Subcutaneous abdominal adipose tissue (tissue), 5 donors: ENCODE results near the gene PDE3B.
"Not testable (repeated sequence)": the region's sequence is repeated elsewhere in the genome, so short reads cannot be mapped to it uniquely, and the experiment has no call there.

Experiments
- H3K27ac ChIP-seq: one replicate; pipeline ENCODE4 v1.7.0; 2013; ENCODE audit warnings: low read depth, mild to moderate bottlenecking, inconsistent platforms, low read length, moderate library complexity
- H3K27me3 ChIP-seq, 5 donors: one replicate each; pipeline ENCODE4 v1.7.0; 2013; ENCODE audit warnings: low read length in 5 of 5, inconsistent platforms in 1 of 5; ENCODE audit not compliant: control insufficient read depth in 5 of 5, insufficient read depth in 4 of 5
- H3K36me3 ChIP-seq, 5 donors: one replicate each; pipeline ENCODE4 v1.7.0; 2013; ENCODE audit warnings: low read length in 5 of 5; ENCODE audit not compliant: control insufficient read depth in 5 of 5, insufficient read depth in 5 of 5
- H3K4me1 ChIP-seq, 5 donors: one replicate each; pipeline ENCODE4 v1.7.0; 2013; ENCODE audit warnings: low read length in 5 of 5, mild to moderate bottlenecking in 3 of 5, moderate library complexity in 1 of 5; ENCODE audit not compliant: control insufficient read depth in 5 of 5, insufficient read depth in 5 of 5
- H3K4me3 ChIP-seq, 5 donors: one replicate each; pipeline ENCODE4 v1.7.0; 2013; ENCODE audit warnings: low read length in 5 of 5, low read depth in 1 of 5
- H3K9ac ChIP-seq, 5 donors: one replicate each; pipeline ENCODE4 v1.7.0; 2013; ENCODE audit warnings: low read length in 5 of 5, mild to moderate bottlenecking in 4 of 5, moderate library complexity in 3 of 5
- H3K9me3 ChIP-seq, 5 donors: one replicate each; pipeline ENCODE4 v1.7.0; 2013; ENCODE audit warnings: low read length in 5 of 5; ENCODE audit not compliant: control insufficient read depth in 5 of 5
- donor health status: healthy.
- donor health status: healthy.
- donor health status: healthy.
- donor health status: healthy.
- donor health status: healthy.

The PDE3B gene

DNA sequence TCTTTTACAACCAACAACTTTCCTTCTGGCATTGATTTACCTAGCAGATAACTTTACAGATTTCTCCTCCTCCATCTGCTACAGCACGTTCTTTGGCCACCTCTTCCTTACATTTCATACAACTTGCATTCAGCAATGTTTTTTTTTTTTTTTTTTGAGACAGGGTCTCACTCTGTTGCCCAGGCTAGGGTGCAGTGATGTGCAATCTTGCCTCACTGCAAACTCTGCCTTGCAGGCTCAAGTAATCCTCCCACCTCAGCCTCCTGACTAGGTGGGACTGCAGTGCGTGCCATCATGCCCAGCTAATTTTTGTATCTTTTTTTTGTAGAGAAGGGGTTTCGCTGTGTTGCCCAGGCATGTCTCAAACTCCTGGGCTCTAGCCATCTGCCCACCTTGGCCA lies 6.5 kb downstream of the PDE3B start:
- Histone ChIP-seq H3K4me3 (no peak overlapping the region), H3K9ac (peak overlapping the region in 1 of 5 donors; percentile 91), H3K27ac (peak overlapping the region; percentile 90), H3K27me3 (no peaks in the 10 kb centered on the region), H3K4me1 (peaks cover 0 to 26% (median 8%) of the 10 kb centered on the region in 5 donors), H3K9me3 (peaks cover 0 to 4% (median 0%) of the 10 kb centered on the region in 5 donors), H3K36me3 (peaks cover 0 to 8% (median 3%) of the 10 kb centered on the region in 5 donors)

DNA sequence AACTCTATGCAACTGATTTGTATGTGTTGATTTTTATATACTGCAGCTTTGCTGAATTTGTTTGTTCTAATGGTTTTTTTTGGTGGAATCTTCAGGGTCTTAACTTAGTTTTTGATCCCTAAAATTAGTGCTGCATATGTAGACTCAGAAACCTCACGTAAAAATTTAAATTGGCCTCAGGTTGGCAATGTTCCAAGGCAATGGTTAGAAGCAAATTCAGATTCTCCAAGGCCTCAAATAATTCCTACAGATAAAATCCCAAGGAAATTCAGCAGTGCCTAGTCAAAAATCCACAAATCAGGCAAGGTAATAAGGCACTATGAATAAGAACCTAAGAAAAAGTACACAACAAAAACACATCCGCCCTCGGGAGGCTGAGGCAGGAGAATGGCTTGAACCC lies 9.5 kb downstream of the PDE3B start:
- Histone ChIP-seq H3K9ac (no peak overlapping the region), H3K36me3 (peaks cover 0 to 8% (median 3%) of the 10 kb centered on the region in 5 donors), H3K4me1 (peaks cover 0 to 32% (median 4%) of the 10 kb centered on the region in 5 donors), H3K9me3 (peaks cover 0 to 4% (median 0%) of the 10 kb centered on the region in 5 donors), H3K27ac (no peak overlapping the region), H3K27me3 (no peaks in the 10 kb centered on the region), H3K4me3 (no peak overlapping the region)

DNA sequence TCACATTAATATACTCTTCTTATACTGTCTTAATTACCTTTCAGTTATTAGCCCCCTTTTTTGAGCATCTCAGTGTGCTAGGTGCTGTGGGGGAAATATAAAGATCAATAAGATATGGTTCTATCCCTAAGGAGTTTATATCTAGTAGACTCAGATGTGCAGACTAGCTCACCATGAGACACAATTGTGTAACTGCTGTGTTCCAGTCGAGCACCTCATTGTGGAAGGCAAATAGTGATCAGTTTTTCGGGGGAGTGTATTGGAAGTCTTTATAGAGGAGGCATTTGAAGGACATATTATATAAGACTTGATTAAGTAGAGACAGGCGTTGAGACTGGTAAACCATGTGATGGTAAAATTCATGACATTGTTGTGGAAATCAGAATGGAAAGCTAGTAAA lies 11.8 kb downstream of the PDE3B start:
- peaks cover 0 to 19% (median 0%) of the 10 kb centered on the region in 5 donors for H3K4me1 ChIP-seq

DNA sequence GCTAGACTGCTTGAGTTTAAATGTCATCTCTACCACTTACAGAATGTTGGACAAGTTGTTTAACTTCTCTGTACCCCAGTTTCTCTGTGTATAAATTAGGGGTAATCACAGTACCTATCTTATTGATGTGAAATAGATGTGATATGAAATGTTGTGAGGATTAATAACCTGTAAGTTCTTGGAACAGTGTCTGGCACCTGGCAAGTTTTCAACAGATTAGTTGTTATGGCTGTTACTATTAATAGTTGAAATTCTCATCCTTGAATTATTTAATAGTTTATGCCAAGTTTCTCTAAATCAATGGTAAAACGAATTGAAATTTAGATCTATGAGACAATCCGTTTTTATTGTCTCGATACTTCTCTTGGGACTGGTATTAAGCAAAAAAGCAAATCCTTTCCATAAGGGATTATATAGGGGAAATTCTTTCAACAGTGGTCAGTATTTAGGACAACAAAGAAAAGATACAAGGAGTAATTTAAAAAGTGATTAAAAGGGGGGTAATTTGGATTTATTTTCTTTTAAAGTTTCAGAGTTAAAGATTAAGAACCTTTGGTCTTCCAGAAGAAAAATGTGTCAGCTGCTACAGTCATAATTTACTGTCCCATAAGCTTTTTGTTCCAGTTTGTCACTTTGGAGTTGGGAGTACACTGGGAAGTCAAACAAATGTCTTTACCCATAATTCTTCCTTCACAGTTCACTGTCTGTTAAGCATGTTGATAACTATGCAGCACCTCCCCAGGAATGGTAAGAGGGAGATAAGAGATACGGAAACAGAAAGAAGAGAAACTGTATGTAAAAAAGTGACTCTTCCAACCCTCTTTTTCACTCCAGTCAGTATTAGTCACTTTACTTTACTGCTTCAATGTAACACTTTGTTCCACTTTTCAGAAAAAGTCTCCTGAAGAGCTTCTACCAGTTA lies 13.2 kb downstream of the PDE3B start:
- H3K4me3 ChIP-seq: no peak overlapping the region
- H3K9me3 ChIP-seq: no peaks in the 10 kb centered on the region
- peaks cover 0 to 5% (median 2%) of the 10 kb centered on the region in 5 donors for H3K36me3 ChIP-seq
- H3K27ac ChIP-seq: peak overlapping the region; percentile 77
- H3K9ac ChIP-seq: no peak overlapping the region
- peaks cover 0 to 19% (median 0%) of the 10 kb centered on the region in 5 donors for H3K4me1 ChIP-seq
- no peaks in the 10 kb centered on the region for H3K27me3 ChIP-seq

More for the DNA sequence above, 11.8 kb downstream of the PDE3B start:
- Histone ChIP-seq H3K27ac (peak overlapping the region; percentile 77), H3K4me3 (no peak overlapping the region), H3K9ac (no peak overlapping the region), H3K36me3 (peaks cover 0 to 8% (median 4%) of the 10 kb centered on the region in 5 donors), H3K9me3 (peaks cover 0 to 4% (median 0%) of the 10 kb centered on the region in 5 donors), H3K27me3 (no peaks in the 10 kb centered on the region)

DNA sequence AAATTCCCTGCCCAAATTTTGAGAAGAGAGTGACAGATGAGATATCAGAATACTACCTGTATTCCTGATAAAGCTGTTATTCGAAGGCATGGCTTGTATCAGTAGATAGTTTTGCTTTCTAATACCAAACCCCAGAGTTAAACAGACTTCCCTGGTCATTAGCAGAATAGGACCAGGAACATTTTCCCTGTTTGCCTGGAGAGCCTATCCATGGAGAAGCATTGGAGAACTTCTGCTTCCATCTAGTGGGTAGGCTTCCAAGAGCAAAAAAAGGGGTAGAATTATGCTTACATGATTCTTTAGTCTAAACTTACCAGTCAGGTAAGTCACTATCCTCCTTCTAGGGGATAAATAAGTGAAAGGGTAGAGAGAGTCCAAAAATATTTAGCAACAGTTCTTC lies 14.2 kb downstream of the PDE3B start:
- Histone ChIP-seq H3K4me3 (no peak overlapping the region), H3K9me3 (no peaks in the 10 kb centered on the region), H3K36me3 (peaks cover 0 to 5% (median 2%) of the 10 kb centered on the region in 5 donors), H3K9ac (no peak overlapping the region), H3K27ac (peak overlapping the region; percentile 77), H3K27me3 (no peaks in the 10 kb centered on the region), H3K4me1 (peaks cover 0 to 19% (median 0%) of the 10 kb centered on the region in 5 donors)

DNA sequence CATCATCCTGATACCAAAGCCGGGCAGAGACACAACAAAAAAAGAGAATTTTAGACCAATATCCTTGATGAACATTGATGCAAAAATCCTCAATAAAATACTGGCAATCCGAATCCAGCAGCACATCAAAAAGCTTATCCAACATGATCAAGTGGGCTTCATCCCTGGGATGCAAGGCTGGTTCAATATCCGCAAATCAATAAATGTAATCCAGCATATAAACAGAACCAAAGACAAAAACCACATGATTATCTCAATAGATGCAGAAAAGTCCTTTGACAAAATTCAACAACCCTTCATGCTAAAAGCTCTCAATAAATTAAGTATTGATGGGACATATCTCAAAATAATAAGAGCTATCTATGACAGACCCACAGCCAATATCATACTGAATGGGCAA lies 21.3 kb downstream of the PDE3B start:
- not testable (repeated sequence) for H3K27ac ChIP-seq, H3K9me3 ChIP-seq, H3K9ac ChIP-seq, H3K4me3 ChIP-seq, H3K27me3 ChIP-seq, H3K36me3 ChIP-seq, H3K4me1 ChIP-seq

DNA sequence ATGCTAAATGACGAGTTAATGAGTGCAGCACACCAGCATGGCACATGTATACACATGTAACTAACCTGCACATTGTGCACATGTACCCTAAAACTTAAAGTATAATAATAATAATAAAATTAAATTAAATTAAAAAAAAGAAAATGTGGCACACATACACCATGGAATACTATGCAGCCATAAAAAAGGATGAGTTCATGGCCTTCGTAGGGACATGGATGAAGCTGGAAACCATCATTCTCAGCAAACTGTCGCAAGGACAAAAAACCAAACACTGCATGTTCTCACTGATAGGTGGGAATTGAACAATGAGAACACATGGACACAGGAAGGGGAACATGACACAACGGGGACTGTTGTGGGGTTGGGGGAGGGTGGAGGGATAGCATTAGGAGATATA lies 23.7 kb downstream of the PDE3B start:
- H3K4me3 ChIP-seq, H3K4me1 ChIP-seq, H3K9ac ChIP-seq, H3K27ac ChIP-seq, H3K9me3 ChIP-seq, H3K27me3 ChIP-seq, H3K36me3 ChIP-seq: not testable (repeated sequence)

DNA sequence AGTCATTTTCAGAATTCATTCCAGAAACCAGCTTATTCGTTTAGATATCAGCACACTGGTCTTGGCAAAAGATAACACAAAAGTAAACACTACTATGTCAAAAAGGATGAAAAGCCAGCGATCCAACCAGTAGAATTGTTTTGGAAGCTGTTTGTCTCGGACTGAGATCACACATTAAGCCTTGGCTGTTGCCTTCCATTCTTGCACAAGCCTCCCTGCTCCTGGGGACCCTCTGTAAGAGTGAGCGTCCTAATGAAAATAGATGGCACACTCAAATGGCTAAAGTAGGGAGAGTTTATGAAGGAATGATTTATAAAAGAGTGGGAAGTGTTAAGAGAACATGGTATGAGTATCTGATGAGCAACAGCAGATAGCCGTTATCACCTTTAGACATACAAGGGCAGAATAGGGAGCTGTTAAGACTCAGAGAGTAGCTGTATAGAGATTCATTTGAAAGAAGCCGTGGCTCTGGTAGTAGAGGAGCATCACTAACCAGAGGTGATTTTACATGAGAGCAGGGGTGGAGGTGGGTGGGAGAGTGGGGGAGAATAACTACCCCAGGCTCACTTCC lies 25.2 kb downstream of the PDE3B start:
- no peaks in the 10 kb centered on the region for H3K9me3 ChIP-seq
- H3K36me3 ChIP-seq: no peaks in the 10 kb centered on the region
- H3K27ac ChIP-seq: peak overlapping the region; percentile 47
- no peaks in the 10 kb centered on the region for H3K27me3 ChIP-seq
- no peaks in the 10 kb centered on the region for H3K4me1 ChIP-seq
- no peak overlapping the region for H3K9ac ChIP-seq
- no peak overlapping the region for H3K4me3 ChIP-seq

DNA sequence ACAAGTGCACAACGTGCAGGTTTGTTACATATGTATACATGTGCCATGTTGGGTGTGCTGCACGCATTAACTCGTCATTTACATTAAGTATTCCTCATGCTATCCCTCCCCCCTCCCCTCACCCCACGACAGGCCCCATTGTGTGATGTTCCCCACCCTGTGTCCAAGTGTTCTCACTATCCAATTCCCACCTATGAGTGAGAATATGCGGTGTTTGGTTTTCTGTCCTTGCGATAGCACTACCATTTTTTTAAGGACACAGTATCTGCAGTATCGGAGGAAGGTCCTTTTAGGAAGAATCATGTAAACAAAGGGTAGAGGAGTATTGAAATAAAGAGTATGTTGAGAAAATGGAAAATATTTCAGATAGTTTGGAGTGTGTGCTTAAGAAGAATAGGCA lies 25.9 kb downstream of the PDE3B start:
- H3K4me1 ChIP-seq: peaks cover 0 to 2% (median 0%) of the 10 kb centered on the region in 5 donors
- no peaks in the 10 kb centered on the region for H3K36me3 ChIP-seq
- H3K9ac ChIP-seq: no peak overlapping the region
- H3K27me3 ChIP-seq: no peaks in the 10 kb centered on the region
- H3K9me3 ChIP-seq: no peaks in the 10 kb centered on the region
- H3K4me3 ChIP-seq: no peak overlapping the region
- H3K27ac ChIP-seq: peak overlapping the region; percentile 39

DNA sequence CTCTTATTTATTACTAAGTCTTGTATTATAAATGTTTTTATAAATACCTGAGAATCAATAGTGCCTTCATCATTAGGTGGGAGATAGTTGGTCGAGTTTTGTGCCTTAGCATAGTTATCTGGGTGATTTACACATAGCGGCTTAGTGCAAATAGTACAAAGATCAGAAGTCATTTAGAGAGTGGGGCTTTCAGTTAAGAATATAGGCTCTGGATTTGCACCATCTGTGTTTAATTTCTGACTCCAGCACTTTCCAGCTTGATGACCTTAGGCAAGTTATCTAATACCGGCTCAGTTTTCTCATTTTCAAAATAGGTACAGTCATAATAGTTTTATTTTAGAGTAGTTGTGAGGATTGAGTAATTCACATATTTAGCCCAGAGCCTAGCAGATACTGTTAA lies 26.4 kb downstream of the PDE3B start:
- Histone ChIP-seq H3K9ac (no peak overlapping the region), H3K4me1 (peaks cover 0 to 2% (median 0%) of the 10 kb centered on the region in 5 donors), H3K4me3 (no peak overlapping the region), H3K36me3 (no peaks in the 10 kb centered on the region), H3K9me3 (no peaks in the 10 kb centered on the region), H3K27me3 (no peaks in the 10 kb centered on the region), H3K27ac (peak overlapping the region; percentile 39)
